Esophagus muscularis mucosa (tissue), 3 donors: ENCODE results near the gene FZD2.

Experiments
- CTCF ChIP-seq, 3 experiments: fragments of 200-600 bp in 2 of 3; fragments of 450-650 bp in 1 of 3; sonication (generic) in 2 of 3; IDR thresholded peaks; one replicate each; pipeline ENCODE4 v1.5.1; 2017 to 2019; ENCODE audit warnings: antibody characterized with exemption in 3 of 3, mild to moderate bottlenecking in 2 of 3, moderate library complexity in 1 of 3
- POLR2A ChIP-seq: fragments of 450-650 bp; IDR thresholded peaks from one replicate; pipeline ENCODE4 v1.6.1; 2017; ENCODE audit warnings: antibody characterized with exemption, moderate library complexity, mild to moderate bottlenecking, low read depth

GRCh38 chr17:44584443-44584842 is 27.2 kb downstream of the FZD2 start:
- TF ChIP-seq CTCF (IDR thresholded peaks at IDR 0.05) (no peak), POLR2A (no peak)
